Left hindlimb (tissue), 1 donor: Measurements from ENCODE around the gene LCN6.
"Not testable (repeated sequence)": the region's sequence is repeated elsewhere in the genome, so short reads cannot be mapped to it uniquely, and the experiment has no call there.

Source experiments
- DNase-seq: peaks from one replicate; pipeline ENCODE4 v3.0.0-alpha.2; 2018

LCN6 gene

GRCh38 chr9:136722093-136722968 lies 26.0 kb downstream of the LCN6 start:
- no peak for DNase-seq

GRCh38 chr9:136721339-136722092 lies 26.8 kb downstream of the LCN6 start:
- DNase-seq: peak; percentile 42

GRCh38 chr9:136720898-136721338 lies 27.4 kb downstream of the LCN6 start:
- DNase-seq: no peak

- DNase-seq: peak; percentile 82
Measured at GRCh38 chr9:136720251-136720897, 28.0 kb downstream of the LCN6 start.

GRCh38 chr9:136719195-136719880 lies 29.0 kb downstream of the LCN6 start:
- DNase-seq: no peak

GRCh38 chr9:136718345-136719194 lies 29.8 kb downstream of the LCN6 start:
- DNase-seq: no peak

- no peak for DNase-seq
Measured at GRCh38 chr9:136717399-136717798, 30.9 kb downstream of the LCN6 start.

- no peak for DNase-seq
Measured at GRCh38 chr9:136714893-136715274, 33.4 kb downstream of the LCN6 start.

- peak; percentile 52 for DNase-seq
Measured at GRCh38 chr9:136714096-136714892, 34.0 kb downstream of the LCN6 start.

- no peak for DNase-seq
Measured at GRCh38 chr9:136713550-136713949, 34.8 kb downstream of the LCN6 start.

GRCh38 chr9:136712690-136713544 lies 35.4 kb downstream of the LCN6 start:
- peak; percentile 39 for DNase-seq

GRCh38 chr9:136711751-136712689 lies 36.3 kb downstream of the LCN6 start, which contains the start of gene DIPK1B:
Gene DIPK1B (plus strand): TSS chr9:136712572. CDS start chr9:136712666, 94 bp downstream.
- peak; percentile 61 for DNase-seq

- DNase-seq: not testable (repeated sequence)
Measured at GRCh38 chr9:136711219-136711648, 37.1 kb downstream of the LCN6 start.

GRCh38 chr9:136710543-136710942 lies 37.8 kb downstream of the LCN6 start:
- no peak for DNase-seq

- no peak for DNase-seq
Measured at GRCh38 chr9:136709454-136710109, 38.7 kb downstream of the LCN6 start.

- no peak for DNase-seq
Measured at GRCh38 chr9:136707849-136708517, 40.3 kb downstream of the LCN6 start.

- no peak for DNase-seq
Measured at GRCh38 chr9:136707011-136707410, 41.3 kb downstream of the LCN6 start.
